ENCODE measurements around the gene PRR29. TPM values are rescaled to one million over a fixed set of nuclear protein-coding genes. Genes with fewer than 3 reads are reported as not detected.
"Not testable (repeated sequence)": the region's sequence is repeated elsewhere in the genome, so short reads cannot be mapped to it uniquely, and the experiment has no call there.

The PRR29 gene
- total and polyA plus RNA-seq, 4 donors, result 0.02 to 0.35 (median 0.14) TPM; not detected in 1

DNA sequence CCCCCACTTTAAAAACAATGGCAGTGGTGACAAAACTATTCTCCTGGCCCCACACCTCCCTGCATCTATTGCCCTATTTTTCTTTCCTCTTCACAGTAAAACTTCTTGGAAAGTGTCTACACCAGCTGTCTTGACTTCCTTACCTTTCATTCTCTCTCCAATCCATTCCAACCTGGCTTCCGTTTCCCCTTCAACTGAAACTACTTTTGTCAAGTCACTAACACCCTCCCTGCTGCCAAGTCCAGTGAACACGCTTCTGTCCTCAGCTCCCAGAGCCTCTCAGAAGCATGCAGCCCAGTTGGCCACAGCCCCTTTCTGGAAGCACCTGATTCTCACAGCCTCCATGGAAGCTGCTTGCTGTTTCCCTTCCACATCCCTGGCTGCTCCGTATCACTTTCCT lies 21.4 kb upstream of the PRR29 start:
- Histone ChIP-seq H3K4me1 (ENCODE audit: control insufficient read depth in 4 of 4, insufficient read depth in 4 of 4, low read length in 3 of 4) (peaks cover 0 to 3% (median 0%) of the 10 kb centered on the region in 4 donors), H3K9ac (ENCODE audit: low read depth in 1 of 2, low read length in 2 of 2) (no peak overlapping the region), H3K36me3 (ENCODE audit: control insufficient read depth in 4 of 4, insufficient read depth in 3 of 4, low read depth in 1 of 4, low read length in 3 of 4) (no peaks in the 10 kb centered on the region), H3K27ac (ENCODE audit: low read depth in 1 of 2, low read length in 2 of 2) (no peak overlapping the region), H3K9me3 (ENCODE audit: control insufficient read depth in 4 of 4, low read length in 3 of 4) (peaks cover 0 to 2% (median 0%) of the 10 kb centered on the region in 4 donors), H3K4me3 (ENCODE audit: low read depth in 1 of 3, low read length in 3 of 3) (no peak overlapping the region), H3K27me3 (ENCODE audit: control insufficient read depth in 4 of 4, insufficient read depth in 4 of 4, low read length in 3 of 4) (no peaks in the 10 kb centered on the region)
- no peak for TF ChIP-seq RXRA (IDR thresholded peaks at IDR 0.05)
- no peak for TF ChIP-seq REST (IDR thresholded peaks at IDR 0.05)
- TF ChIP-seq FOXA1 (IDR thresholded peaks at IDR 0.05), result no peak
- TF ChIP-seq TAF1 (conservative IDR thresholded peaks at IDR 0.05), result no peak
- TF ChIP-seq YY1 (IDR thresholded peaks at IDR 0.05), result no peak
- TF ChIP-seq HNF4A (conservative IDR thresholded peaks at IDR 0.05), result no peak
- TF ChIP-seq MAX (IDR thresholded peaks at IDR 0.05), result no peak
- no peak for TF ChIP-seq EGR1 (IDR thresholded peaks at IDR 0.05; ENCODE audit: low read depth in 2 of 2)
- TF ChIP-seq HNF4G (IDR thresholded peaks at IDR 0.05), result no peak
- DNase-seq (ENCODE audit: low spot score), result no peak
- 72% methylated on average over 3 of the region's 3 CpGs for WGBS

GRCh38 chr17:63978272-63979200 lies 19.6 kb upstream of the PRR29 start:
- Histone ChIP-seq H3K4me3 (ENCODE audit: low read depth in 1 of 3, low read length in 3 of 3) (no peak overlapping the region), H3K9ac (ENCODE audit: low read depth in 1 of 2, low read length in 2 of 2) (no peak overlapping the region), H3K27me3 (ENCODE audit: control insufficient read depth in 4 of 4, insufficient read depth in 4 of 4, low read length in 3 of 4) (no peaks in the 10 kb centered on the region), H3K9me3 (ENCODE audit: control insufficient read depth in 4 of 4, low read length in 3 of 4) (peaks cover 0 to 7% (median 1%) of the 10 kb centered on the region in 4 donors), H3K36me3 (ENCODE audit: control insufficient read depth in 4 of 4, insufficient read depth in 3 of 4, low read depth in 1 of 4, low read length in 3 of 4) (no peaks in the 10 kb centered on the region), H3K27ac (ENCODE audit: low read depth in 1 of 2, low read length in 2 of 2) (no peak overlapping the region), H3K4me1 (ENCODE audit: control insufficient read depth in 4 of 4, insufficient read depth in 4 of 4, low read length in 3 of 4) (peaks cover 0 to 3% (median 0%) of the 10 kb centered on the region in 4 donors)
- DNase-seq (ENCODE audit: low spot score), result no peak
- no peak for TF ChIP-seq RXRA (IDR thresholded peaks at IDR 0.05)
- TF ChIP-seq TAF1 (conservative IDR thresholded peaks at IDR 0.05), result no peak
- 80% methylated on average over 13 of the region's 13 CpGs for WGBS

DNA sequence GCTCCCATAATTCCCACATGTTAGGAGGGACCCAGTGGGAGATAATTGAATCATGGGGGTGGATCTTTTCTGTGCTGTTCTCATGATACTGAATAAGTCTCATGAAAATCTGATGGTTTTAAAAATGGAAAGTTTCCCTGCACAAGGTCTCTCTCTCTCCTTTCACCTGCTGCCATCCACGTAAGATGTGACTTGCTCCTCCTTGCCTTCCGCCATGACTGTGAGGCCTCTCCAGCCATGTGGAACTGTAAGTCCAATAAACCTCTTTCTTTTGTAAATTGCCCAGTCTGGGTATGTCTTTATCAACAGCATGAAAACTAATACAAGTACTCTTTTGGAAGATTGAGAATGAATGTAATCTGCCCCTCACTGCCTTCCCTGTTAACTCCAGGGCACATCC lies 15.5 kb upstream of the PRR29 start:
- H3K27ac ChIP-seq (ENCODE audit: low read depth in 1 of 2, low read length in 2 of 2); H3K9ac ChIP-seq (ENCODE audit: low read depth in 1 of 2, low read length in 2 of 2); H3K9me3 ChIP-seq (ENCODE audit: control insufficient read depth in 4 of 4, low read length in 3 of 4); H3K4me3 ChIP-seq (ENCODE audit: low read depth in 1 of 3, low read length in 3 of 3); H3K36me3 ChIP-seq (ENCODE audit: control insufficient read depth in 4 of 4, insufficient read depth in 3 of 4, low read depth in 1 of 4, low read length in 3 of 4); H3K27me3 ChIP-seq (ENCODE audit: control insufficient read depth in 4 of 4, insufficient read depth in 4 of 4, low read length in 3 of 4); DNase-seq (ENCODE audit: low spot score); H3K4me1 ChIP-seq (ENCODE audit: control insufficient read depth in 4 of 4, insufficient read depth in 4 of 4, low read length in 3 of 4): not testable (repeated sequence)
- WGBS, result 91% methylated on average over 2 of the region's 2 CpGs
